Prostate gland (tissue), 2 donors: ENCODE measurements around the gene MT3.

ENCODE experiments used
- POLR2A ChIP-seq: fragments of 450-650 bp; IDR thresholded peaks from one replicate; pipeline ENCODE4 v1.6.1; 2016; ENCODE audit warnings: antibody characterized with exemption, mild to moderate bottlenecking
- POLR2AphosphoS5 ChIP-seq: sonication (generic); formaldehyde crosslinking; IDR thresholded peaks from one replicate; pipeline ENCODE4 v1.6.1; 2017; ENCODE audit warnings: antibody characterized with exemption
- TF ChIP-seq, protein P1 (sequence below), 4 experiments: fragments of 200-600 bp in 2 of 4; fragments of 450-650 bp in 2 of 4; sonication (generic) in 2 of 4; IDR thresholded peaks; 1 replicate in 3 of 4; 2 replicates in 1 of 4; pipeline ENCODE4 v1.5.1; 2016 to 2019; ENCODE audit warnings: antibody characterized with exemption in 4 of 4, mild to moderate bottlenecking in 2 of 4, moderate library complexity in 2 of 4

DNA sequence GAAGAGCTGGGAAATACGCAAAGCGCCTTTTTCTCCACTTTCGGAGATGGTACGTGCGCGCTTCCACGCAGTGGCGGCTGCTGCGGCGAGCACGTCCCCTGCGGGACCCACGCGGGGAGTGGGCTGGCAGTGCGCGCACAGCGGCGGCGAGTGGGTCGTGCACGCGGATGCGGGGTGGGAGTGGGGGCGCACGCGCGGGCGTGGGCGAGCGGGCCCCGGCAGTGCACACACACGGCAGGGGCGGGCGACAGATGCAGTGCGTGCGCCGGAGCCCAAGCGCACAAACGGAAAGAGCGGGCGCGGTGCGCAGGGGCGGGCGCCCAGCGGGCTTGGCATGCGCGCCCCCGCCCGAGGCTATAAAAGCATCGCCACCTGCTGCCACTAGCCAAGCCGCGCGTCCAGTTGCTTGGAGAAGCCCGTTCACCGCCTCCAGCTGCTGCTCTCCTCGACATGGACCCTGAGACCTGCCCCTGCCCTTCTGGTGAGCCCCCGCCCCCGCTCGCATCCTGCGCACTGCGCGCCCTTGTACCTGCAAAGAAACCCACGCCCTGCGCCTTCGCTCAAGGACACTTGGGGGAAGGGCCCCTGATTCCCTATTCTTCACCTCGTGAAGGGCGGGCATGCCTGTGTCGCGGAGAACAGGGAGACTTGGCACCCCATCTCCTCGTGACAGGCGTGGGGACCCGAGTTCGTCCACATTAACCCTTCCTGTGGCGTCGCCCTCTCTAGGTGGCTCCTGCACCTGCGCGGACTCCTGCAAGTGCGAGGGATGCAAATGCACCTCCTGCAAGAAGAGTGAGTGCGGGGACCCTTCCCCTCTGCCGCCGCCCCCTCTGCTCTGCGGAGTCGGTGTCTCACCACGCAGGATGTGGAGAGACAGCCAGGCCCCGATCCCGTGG lies at the start of gene MT3:
- TF ChIP-seq, protein P1, sequence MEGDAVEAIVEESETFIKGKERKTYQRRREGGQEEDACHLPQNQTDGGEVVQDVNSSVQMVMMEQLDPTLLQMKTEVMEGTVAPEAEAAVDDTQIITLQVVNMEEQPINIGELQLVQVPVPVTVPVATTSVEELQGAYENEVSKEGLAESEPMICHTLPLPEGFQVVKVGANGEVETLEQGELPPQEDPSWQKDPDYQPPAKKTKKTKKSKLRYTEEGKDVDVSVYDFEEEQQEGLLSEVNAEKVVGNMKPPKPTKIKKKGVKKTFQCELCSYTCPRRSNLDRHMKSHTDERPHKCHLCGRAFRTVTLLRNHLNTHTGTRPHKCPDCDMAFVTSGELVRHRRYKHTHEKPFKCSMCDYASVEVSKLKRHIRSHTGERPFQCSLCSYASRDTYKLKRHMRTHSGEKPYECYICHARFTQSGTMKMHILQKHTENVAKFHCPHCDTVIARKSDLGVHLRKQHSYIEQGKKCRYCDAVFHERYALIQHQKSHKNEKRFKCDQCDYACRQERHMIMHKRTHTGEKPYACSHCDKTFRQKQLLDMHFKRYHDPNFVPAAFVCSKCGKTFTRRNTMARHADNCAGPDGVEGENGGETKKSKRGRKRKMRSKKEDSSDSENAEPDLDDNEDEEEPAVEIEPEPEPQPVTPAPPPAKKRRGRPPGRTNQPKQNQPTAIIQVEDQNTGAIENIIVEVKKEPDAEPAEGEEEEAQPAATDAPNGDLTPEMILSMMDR (IDR thresholded peaks at IDR 0.05): no peak
- no peak for TF ChIP-seq POLR2A
- TF ChIP-seq POLR2AphosphoS5: no peak
